Kasumi-1 (cell line): ENCODE measurements around the gene JAZF1.
A peak's percentile ranks its signal among the peaks of the same experiment; 100 is the strongest.

Source experiments
- DNase-seq, 2 experiments: peaks; one replicate each; lab custom pipeline; 2025; lab: John Stamatoyannopoulos, UW

The JAZF1 gene

DNA sequence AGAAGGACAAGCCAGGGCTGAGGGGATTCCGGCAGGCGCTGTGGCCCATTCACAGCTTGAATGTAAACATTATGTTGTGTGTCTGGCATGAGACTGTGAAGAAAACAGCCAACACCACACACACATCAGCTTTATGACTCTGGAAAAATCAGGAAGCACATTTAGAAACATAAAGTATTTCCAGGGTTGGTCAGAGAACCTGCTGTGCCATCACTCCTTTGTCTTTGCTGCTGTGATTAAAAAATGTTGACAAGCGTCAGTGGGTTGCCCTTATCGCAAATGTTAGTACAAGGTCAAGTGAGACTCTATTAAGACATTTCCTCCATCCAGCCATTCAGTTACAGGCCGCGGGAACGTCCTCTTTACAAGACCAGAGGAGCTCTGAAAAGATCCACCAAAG is 345.2 kb downstream of the JAZF1 start:
- DNase-seq = no peak

DNA sequence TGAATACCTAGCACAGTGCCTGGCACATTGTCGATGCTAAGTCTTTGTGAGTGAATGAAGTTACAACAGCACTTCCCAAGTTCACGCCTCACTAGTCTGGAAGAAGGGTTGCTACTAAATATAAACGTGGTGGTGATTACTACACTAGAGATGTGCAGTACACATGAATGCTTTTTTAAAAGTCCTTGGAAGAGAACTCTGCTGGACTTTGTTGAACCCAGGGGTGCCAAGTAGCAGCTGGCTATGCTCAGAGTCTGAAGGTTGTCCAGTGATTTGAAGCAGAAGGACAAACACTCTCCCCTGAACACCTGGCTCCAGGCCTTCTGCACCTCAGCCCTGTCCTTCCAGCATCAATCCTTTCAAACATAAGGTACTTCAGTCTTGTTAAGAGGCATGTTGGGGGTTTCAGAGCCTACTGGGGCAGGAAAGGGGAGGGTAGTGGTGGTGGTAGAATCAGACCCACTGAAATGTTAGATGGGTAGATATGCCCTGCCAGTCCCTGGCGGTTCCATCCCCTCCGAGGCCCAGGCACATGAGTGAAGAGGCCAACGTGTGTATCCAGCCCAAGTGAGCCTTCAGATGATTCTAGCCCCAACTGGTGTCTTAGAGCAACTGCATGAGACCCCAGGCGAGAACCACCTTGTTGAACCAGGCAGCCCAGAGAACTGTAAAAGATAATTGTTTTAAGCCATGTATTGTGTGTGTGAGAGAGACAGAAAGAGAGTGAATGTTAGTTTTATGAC is 346.2 kb downstream of the JAZF1 start:
- DNase-seq = no peak

DNA sequence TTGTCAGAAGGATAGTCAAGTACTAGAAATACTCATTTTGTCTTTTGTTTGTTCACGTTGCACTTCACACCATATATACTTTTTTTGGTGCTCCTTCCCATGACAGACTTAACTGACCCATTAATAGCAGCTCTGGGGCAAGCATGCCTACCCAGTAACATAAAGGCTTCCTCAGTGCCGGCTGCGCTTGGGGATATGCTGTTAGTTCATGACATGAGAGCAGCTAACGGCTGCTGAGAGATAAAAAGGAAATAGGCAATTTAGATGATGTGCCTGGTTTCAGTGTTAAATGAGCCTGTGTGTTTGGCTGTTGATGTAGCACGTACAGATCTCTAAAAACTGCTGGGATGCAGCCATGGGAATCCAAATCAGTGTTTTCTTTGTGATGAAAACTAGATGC is 354.2 kb downstream of the JAZF1 start:
- DNase-seq = no peak

DNA sequence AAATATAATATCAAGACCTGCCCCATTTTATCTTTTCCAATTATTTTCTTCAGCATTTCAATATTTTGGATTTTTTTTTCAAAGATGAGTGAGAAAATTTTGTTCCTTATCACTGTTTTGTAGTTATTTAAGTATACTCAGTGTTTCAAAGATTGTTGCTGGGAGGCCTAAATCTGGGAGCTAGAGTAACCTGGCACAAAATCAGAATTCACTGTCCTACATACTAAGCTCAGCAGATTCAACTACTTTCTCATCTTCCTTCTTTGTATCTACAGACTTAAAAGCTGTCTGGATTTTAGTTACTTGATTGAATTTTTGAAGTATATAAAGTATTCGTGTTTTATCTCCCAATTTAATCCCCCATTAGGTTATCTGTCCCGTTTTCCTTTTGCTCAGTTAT is 354.7 kb downstream of the JAZF1 start:
- no peak for DNase-seq

DNA sequence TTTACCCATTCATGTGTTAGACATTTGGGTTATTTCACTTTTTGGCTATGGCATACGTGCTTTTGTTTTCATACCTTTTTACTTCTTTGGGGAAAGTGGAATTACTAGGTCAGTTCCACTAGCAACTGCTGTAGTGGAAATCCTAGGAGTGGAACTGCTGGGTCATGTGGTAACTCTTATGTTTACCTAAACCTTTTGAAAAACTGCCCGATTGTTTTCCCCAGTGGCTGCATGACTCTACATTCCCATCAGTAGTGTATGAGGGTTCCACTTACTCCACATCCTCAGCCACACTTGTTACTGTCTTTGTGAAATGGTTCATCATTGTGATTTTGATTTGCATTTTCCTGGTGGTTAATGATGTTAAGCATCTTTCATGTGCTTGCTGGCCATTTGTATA is 358.4 kb downstream of the JAZF1 start:
- no peak for DNase-seq

DNA sequence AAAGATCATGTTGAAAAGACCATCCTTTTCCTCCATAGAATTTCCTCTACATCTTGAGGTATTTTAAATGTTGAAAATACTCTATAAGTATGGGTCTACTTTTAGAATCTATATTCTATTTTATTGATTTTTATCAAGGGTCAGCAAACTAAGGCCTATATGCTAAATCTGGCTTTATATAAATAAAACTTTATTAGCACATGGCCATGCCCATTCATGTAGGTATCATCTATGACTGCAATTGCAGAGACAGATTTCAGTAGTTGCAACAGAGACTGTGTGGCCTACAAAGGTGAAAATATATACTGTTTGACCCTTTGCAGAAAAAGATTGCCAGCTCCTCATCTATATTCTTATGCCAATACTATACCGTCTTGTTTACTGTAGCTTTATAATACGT is 367.9 kb downstream of the JAZF1 start:
- DNase-seq = no peak

DNA sequence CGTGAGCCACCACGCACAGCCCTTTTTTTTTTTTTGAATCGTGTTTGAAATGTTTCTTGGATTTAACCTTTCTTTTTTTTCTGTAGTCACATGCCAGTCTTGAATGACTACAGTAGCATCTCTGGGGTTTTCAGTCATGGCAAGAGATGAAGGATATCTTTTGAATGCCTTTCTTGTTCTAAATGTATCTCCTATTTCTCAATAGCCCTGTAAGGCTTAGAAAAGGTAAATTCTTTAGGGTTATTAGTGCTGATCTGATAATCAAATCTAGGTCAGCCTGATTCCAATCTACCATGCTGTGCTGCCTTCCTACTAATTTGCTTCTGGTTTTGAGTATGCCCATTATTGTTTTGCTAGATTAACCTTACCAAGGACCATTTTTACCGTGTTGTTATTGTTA is 370.4 kb downstream of the JAZF1 start:
- no peak for DNase-seq

DNA sequence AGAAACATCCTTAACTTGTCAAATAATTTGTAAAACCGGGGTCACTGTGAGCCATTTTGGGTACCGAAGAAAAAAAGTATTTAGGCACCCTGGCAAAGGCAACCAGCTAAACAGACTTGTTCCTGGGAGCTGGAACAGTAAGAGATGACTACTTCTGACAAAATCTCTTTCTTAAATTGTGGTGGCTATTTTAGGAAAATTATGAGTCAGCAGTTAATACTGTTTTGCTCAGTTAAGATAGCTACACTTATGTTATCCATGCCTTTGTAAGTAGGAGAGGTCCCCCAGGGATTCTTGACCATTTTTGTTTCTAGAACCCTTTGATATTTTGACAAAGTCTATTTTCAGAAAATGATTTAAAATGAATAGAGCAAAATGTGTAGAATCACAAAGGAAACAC is 372.0 kb downstream of the JAZF1 start:
- DNase-seq = no peak

DNA sequence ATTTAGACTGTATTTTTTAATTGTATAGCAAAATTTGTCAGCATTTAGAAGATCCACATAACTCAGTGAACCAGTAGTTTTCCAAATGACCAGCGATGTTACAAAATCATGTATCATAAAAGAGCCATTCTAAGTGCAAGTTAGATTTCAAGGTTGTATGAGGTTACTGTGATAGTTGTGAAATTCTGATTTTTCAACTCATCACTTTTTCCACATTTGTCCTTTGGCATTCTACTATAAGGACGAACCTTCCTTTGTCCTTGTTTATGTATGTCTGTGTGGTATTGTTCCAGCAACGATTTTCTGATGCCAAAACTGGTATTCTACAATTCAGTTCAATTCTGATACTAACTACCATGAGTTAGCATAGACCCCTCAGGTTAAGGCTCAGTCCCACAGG is 376.5 kb downstream of the JAZF1 start:
- DNase-seq = no peak

DNA sequence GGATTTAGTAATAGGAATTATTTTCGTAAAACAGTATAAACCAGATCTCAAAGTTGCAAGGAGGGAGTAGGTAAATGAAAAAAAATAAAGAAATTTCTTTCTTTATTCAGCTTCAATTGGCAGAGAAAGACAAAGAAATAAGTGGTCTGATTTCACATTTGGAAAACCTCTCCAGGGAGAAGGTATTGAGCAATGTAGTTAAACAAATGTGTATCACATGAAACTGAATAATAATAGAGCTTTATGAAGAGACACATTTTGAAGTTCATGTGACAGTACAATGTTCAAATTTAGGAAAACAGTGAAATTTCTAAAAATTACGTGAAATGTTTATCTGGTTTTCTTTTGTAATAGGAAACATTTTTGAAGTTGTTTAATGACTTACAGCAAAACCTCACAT is 377.6 kb downstream of the JAZF1 start:
- DNase-seq = no peak

DNA sequence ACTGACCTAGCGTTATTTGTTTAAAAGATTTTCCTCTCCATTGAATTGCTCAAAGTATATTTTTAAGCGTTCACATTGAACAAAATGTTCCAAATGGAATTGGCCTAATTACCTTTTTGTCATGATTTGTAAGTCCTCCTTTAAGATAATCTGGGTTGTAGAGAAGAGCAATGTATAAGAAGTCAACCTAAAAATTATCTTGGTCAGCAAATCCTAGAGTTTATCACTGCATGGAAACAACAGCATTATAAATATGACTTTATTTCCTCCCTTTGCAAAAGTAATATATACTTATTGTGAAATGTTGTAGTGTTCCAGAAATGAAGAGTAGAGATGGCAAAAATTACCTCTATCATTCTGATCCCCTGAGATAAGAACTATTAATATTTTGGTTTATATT is 381.4 kb downstream of the JAZF1 start:
- no peak for DNase-seq

DNA sequence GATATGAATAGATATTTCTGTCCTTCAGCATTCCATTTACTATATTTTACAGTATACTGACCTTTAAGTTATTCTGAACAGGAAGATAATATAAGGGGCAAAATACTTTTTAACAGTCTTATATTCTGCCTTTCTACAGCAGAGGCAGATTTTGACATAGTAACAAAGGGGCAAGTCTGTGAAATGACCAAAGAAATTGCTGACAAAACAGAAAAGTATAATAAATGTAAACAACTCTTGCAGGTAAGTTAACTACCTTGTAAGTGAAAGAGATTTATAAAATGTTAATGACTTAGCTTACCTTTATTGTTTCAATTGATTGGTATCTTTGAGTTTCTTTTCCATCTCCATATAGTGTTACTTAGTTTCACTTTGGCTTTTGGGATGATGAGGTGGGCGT is 384.6 kb downstream of the JAZF1 start:
- DNase-seq = no peak

DNA sequence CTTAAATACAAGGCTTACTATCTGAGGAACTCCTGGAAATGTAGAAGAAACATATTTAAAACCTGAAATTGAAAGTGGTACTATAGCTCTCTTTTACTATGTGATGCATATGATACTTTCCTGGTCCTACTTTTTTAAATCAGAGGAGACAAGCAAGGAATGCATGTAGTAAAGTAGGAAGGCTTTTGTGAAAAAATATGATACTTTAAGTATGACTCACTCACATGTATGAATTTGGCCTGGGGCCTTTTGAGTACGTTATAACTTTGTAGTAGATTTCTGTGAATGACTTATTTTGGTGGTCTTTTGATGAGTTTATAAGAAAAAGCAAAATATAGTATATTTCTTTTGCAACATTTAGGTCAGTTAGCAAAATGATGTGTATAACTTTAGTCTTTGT is 386.8 kb downstream of the JAZF1 start:
- DNase-seq = no peak

DNA sequence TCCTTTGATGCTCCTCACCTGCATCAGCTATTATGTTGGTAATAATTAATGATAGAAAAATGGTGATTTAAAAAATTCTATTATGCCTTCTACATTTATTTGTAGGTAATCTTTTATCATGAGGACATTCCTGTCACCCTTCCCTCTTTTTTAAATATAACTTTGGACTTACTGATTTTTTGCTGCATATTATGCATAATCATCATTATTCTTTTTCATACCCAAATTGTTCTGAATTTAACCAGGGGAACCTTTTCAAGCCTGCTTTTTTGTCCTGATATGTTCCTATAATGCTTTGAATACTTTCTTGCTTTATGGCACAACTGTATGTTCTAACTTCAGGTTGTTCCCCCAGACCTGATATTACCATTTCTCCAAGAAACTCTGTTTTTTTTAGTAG is 392.2 kb downstream of the JAZF1 start:
- DNase-seq = no peak

DNA sequence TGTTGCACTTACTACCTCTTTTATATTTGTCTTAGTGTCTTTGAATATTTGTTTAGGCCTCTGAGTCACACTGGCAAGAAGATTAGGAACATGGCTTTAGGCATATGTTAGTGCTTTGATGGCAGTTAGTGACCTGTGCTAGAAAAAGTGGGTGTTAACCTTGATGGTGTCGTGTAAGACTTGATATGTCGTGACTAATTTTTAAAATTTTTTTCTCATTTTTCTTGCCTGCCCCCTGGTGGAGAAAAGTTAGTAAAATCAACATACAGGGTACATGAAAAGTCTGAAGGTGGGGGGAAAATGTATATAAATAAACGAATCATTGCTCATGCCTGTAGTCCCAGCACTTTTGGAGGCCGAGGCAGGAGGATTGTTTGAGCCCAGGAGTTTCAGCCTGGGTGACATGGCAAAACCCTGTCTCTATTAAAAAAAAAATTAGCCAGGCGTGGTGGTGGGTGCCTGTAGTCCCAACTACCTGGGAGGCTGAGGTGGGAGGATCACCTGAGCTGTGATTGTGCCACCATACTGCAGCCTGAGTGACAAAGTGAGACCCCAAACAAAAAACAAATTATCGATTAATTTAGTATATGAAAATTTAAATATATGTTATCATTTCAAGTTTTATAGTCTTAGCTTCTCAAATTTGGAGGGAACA is 396.1 kb downstream of the JAZF1 start:
- peak; percentile 72 to 81 for DNase-seq

DNA sequence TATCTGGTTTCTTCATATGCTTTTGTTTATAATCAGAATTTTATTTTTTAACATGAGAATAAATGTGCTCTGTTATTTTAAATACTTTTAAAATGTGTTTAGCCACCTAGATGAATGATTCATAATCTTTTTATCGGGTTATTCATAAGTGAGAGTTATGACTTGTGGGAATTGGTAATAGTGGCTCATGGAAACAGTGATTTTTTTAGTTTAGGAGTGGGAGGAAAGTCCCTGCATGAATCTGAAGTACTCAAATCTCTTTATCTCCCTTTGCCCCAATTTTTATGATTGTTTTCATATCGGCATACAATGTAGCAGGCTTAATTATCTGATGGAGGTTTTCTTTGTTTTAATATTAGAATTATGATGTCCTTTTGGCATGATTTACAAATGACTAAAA is 397.7 kb downstream of the JAZF1 start:
- no peak for DNase-seq

DNA sequence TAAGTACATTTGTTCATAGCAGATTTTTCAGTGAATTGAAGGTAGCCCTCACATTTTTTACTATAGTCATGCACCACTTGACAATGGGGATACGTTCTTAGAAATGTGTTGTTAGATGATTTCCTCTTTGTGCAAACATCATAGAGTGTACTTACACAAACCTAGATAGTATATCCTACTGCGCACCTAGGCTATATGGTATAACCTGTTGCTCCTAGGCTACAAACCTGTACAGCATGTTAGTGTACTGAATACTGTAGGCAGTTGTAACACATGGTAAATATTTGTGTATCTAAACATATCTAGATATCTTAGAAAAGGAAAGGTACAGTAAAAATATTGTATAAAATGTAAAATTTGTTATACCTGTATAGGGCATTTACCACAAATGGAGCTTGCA is 399.4 kb downstream of the JAZF1 start:
- DNase-seq = no peak
